ENCODE measurements around the gene RTL10.

The RTL10 gene

GRCh38 chr22:19879246-19879570, 24.5 kb upstream of the RTL10 start:
- H3K27me3 ChIP-seq (ENCODE audit: control insufficient read depth, insufficient read depth, low read length), result no peaks in the 10 kb centered on the region
- H3K36me3 ChIP-seq (ENCODE audit: control insufficient read depth, insufficient read depth, low read length), result no peaks in the 10 kb centered on the region
- H2AFZ ChIP-seq, result no peak overlapping the region
- H3K4me2 ChIP-seq (ENCODE audit: low read length), result no peak overlapping the region
- H3K4me1 ChIP-seq, result peaks cover 3% of the 10 kb centered on the region
- no peak overlapping the region for H3K4me3 ChIP-seq (ENCODE audit: low read depth, low read length)
- no peaks in the 10 kb centered on the region for H3K79me2 ChIP-seq
- no peak for TF ChIP-seq CTCF (IDR thresholded peaks at IDR 0.05)
- no peak overlapping the region for H3K9ac ChIP-seq
- no peaks in the 10 kb centered on the region for H3K9me3 ChIP-seq (ENCODE audit: control insufficient read depth, low read length)
- H3K27ac ChIP-seq, result no peak overlapping the region

GRCh38 chr22:19878461-19879245, 24.0 kb upstream of the RTL10 start:
- H3K4me2 ChIP-seq (ENCODE audit: low read length), result no peak overlapping the region
- no peak overlapping the region for H3K9ac ChIP-seq
- H3K27ac ChIP-seq, result no peak overlapping the region
- H3K4me3 ChIP-seq (ENCODE audit: low read depth, low read length), result no peak overlapping the region
- no peaks in the 10 kb centered on the region for H3K27me3 ChIP-seq (ENCODE audit: control insufficient read depth, insufficient read depth, low read length)
- H3K79me2 ChIP-seq, result no peaks in the 10 kb centered on the region
- peaks cover 3% of the 10 kb centered on the region for H3K4me1 ChIP-seq
- H3K9me3 ChIP-seq (ENCODE audit: control insufficient read depth, low read length), result no peaks in the 10 kb centered on the region
- H2AFZ ChIP-seq, result no peak overlapping the region
- H3K36me3 ChIP-seq (ENCODE audit: control insufficient read depth, insufficient read depth, low read length), result no peaks in the 10 kb centered on the region
- TF ChIP-seq CTCF (IDR thresholded peaks at IDR 0.05), result no peak

- no peak overlapping the region for H3K4me3 ChIP-seq (ENCODE audit: low read depth, low read length)
- peaks cover 3% of the 10 kb centered on the region for H3K4me1 ChIP-seq
- H3K36me3 ChIP-seq (ENCODE audit: control insufficient read depth, insufficient read depth, low read length), result no peaks in the 10 kb centered on the region
- no peaks in the 10 kb centered on the region for H3K27me3 ChIP-seq (ENCODE audit: control insufficient read depth, insufficient read depth, low read length)
- no peak overlapping the region for H3K4me2 ChIP-seq (ENCODE audit: low read length)
- no peaks in the 10 kb centered on the region for H3K9me3 ChIP-seq (ENCODE audit: control insufficient read depth, low read length)
- no peaks in the 10 kb centered on the region for H3K79me2 ChIP-seq
- no peak overlapping the region for H3K27ac ChIP-seq
- TF ChIP-seq CTCF (IDR thresholded peaks at IDR 0.05), result no peak
- no peak overlapping the region for H2AFZ ChIP-seq
- H3K9ac ChIP-seq, result no peak overlapping the region
Observed at GRCh38 chr22:19877626-19878339, 23.1 kb upstream of the RTL10 start.

- no peaks in the 10 kb centered on the region for H3K9me3 ChIP-seq (ENCODE audit: control insufficient read depth, low read length)
- peaks cover 3% of the 10 kb centered on the region for H3K4me1 ChIP-seq
- H3K4me2 ChIP-seq (ENCODE audit: low read length), result no peak overlapping the region
- H3K27me3 ChIP-seq (ENCODE audit: control insufficient read depth, insufficient read depth, low read length), result no peaks in the 10 kb centered on the region
- H3K9ac ChIP-seq, result no peak overlapping the region
- H3K79me2 ChIP-seq, result no peaks in the 10 kb centered on the region
- no peak overlapping the region for H3K27ac ChIP-seq
- H3K36me3 ChIP-seq (ENCODE audit: control insufficient read depth, insufficient read depth, low read length), result no peaks in the 10 kb centered on the region
- TF ChIP-seq CTCF (IDR thresholded peaks at IDR 0.05), result no peak
- H2AFZ ChIP-seq, result no peak overlapping the region
- no peak overlapping the region for H3K4me3 ChIP-seq (ENCODE audit: low read depth, low read length)
Observed at GRCh38 chr22:19876941-19877625, 22.4 kb upstream of the RTL10 start.
